Esophagus muscularis mucosa (tissue), 4 donors: Measurements from ENCODE around the gene RTP2.

Experiments
- EP300 ChIP-seq: sonication (generic); formaldehyde crosslinking; IDR thresholded peaks from one replicate; pipeline ENCODE4 v1.6.1; 2017; ENCODE audit warnings: antibody characterized with exemption
- POLR2A ChIP-seq: fragments of 450-650 bp; IDR thresholded peaks from one replicate; pipeline ENCODE4 v1.6.1; 2017; ENCODE audit warnings: antibody characterized with exemption, moderate library complexity, mild to moderate bottlenecking, low read depth
- POLR2AphosphoS5 ChIP-seq, 2 donors: sonication (generic); formaldehyde crosslinking; IDR thresholded peaks; one replicate each; pipeline ENCODE4 v1.6.1; 2017; ENCODE audit warnings: antibody characterized with exemption in 2 of 2
- TF ChIP-seq, protein P1 (sequence below), 3 experiments: fragments of 200-600 bp in 2 of 3; fragments of 450-650 bp in 1 of 3; sonication (generic) in 2 of 3; IDR thresholded peaks; one replicate each; pipeline ENCODE4 v1.5.1; 2017 to 2019; ENCODE audit warnings: antibody characterized with exemption in 3 of 3, mild to moderate bottlenecking in 2 of 3, moderate library complexity in 1 of 3

DNA sequence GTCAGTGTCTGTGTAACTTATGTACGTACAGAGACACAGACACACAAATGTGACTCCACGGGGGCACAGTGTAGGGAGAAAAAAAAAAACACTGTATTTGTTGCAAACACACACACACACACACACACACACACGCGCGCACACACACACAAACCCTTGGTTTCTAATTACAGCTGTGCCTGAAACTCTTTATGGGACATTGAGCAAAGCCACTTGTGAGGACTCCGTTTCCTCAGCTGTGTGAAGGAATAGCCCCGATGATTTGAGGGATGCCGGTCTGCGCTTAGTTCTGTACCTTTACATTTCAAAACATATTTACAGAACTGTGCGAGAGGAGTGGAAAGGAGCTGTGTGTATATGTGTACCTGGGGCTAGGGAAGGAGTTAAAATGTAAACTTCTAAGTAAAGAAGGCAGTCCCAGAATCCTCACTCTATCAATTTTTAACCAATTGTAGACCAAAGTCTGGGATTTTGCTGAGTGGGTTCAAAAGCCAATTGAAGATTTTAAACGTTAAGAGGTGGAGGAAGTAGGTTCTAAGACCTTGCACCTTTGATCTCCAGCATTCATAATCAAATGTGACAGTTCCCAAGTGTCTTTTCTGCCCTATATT, 48.3 kb upstream of the RTP2 start:
- TF ChIP-seq, protein P1, sequence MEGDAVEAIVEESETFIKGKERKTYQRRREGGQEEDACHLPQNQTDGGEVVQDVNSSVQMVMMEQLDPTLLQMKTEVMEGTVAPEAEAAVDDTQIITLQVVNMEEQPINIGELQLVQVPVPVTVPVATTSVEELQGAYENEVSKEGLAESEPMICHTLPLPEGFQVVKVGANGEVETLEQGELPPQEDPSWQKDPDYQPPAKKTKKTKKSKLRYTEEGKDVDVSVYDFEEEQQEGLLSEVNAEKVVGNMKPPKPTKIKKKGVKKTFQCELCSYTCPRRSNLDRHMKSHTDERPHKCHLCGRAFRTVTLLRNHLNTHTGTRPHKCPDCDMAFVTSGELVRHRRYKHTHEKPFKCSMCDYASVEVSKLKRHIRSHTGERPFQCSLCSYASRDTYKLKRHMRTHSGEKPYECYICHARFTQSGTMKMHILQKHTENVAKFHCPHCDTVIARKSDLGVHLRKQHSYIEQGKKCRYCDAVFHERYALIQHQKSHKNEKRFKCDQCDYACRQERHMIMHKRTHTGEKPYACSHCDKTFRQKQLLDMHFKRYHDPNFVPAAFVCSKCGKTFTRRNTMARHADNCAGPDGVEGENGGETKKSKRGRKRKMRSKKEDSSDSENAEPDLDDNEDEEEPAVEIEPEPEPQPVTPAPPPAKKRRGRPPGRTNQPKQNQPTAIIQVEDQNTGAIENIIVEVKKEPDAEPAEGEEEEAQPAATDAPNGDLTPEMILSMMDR (IDR thresholded peaks at IDR 0.05), result no peak
- no peak for TF ChIP-seq POLR2AphosphoS5 (IDR thresholded peaks at IDR 0.05)
- TF ChIP-seq POLR2A, result no peak
- TF ChIP-seq EP300, result no peak
